HG02798 (cell line): ENCODE data around the gene TEKTIP1.
"Not testable (repeated sequence)": the region's sequence is repeated elsewhere in the genome, so short reads cannot be mapped to it uniquely, and the experiment has no call there.

Source experiments
- ATAC-seq: cut with Tn5 transposase; IDR thresholded peaks from one replicate; pipeline ENCODE4 v1.9.1; 2021; ENCODE audit warnings: mild to moderate bottlenecking; ENCODE audit not compliant: unreplicated experiment, poor library complexity

Gene TEKTIP1

GRCh38 chr19:3522421-3523360 lies 16.3 kb upstream of the TEKTIP1 start:
- no peak for ATAC-seq

- ATAC-seq = no peak
Measured at GRCh38 chr19:3523361-3524077, 15.5 kb upstream of the TEKTIP1 start.

- no peak for ATAC-seq
Measured at GRCh38 chr19:3524078-3524842, 14.7 kb upstream of the TEKTIP1 start.

GRCh38 chr19:3524904-3525451 lies 14.0 kb upstream of the TEKTIP1 start:
- ATAC-seq = no peak

- ATAC-seq = no peak
Measured at GRCh38 chr19:3526507-3527237, 12.3 kb upstream of the TEKTIP1 start.

GRCh38 chr19:3527238-3527910 lies 11.6 kb upstream of the TEKTIP1 start:
- ATAC-seq = no peak

GRCh38 chr19:3528080-3528479 lies 10.9 kb upstream of the TEKTIP1 start:
- ATAC-seq = no peak

- ATAC-seq = no peak
Measured at GRCh38 chr19:3528539-3529211, 10.3 kb upstream of the TEKTIP1 start.

GRCh38 chr19:3529299-3529698 lies 9.7 kb upstream of the TEKTIP1 start:
- not testable (repeated sequence) for ATAC-seq

- ATAC-seq = no peak
Measured at GRCh38 chr19:3530389-3530788, 8.6 kb upstream of the TEKTIP1 start.

GRCh38 chr19:3531716-3532115 lies 7.3 kb upstream of the TEKTIP1 start:
- ATAC-seq = no peak

GRCh38 chr19:3532154-3532786 lies 6.7 kb upstream of the TEKTIP1 start:
- ATAC-seq = no peak

GRCh38 chr19:3533033-3533432 lies 5.9 kb upstream of the TEKTIP1 start:
- no peak for ATAC-seq

GRCh38 chr19:3533563-3534216 lies 5.3 kb upstream of the TEKTIP1 start:
- no peak for ATAC-seq

GRCh38 chr19:3534375-3535234 lies 4.4 kb upstream of the TEKTIP1 start:
- no peak for ATAC-seq

GRCh38 chr19:3535235-3535535 lies 3.8 kb upstream of the TEKTIP1 start:
- no peak for ATAC-seq

- no peak for ATAC-seq
Measured at GRCh38 chr19:3535563-3535965, 3.4 kb upstream of the TEKTIP1 start.
